ENCODE data around the gene UGT1A8.
"Not testable (repeated sequence)": the region's sequence is repeated elsewhere in the genome, so short reads cannot be mapped to it uniquely, and the experiment has no call there.

The UGT1A8 gene

DNA sequence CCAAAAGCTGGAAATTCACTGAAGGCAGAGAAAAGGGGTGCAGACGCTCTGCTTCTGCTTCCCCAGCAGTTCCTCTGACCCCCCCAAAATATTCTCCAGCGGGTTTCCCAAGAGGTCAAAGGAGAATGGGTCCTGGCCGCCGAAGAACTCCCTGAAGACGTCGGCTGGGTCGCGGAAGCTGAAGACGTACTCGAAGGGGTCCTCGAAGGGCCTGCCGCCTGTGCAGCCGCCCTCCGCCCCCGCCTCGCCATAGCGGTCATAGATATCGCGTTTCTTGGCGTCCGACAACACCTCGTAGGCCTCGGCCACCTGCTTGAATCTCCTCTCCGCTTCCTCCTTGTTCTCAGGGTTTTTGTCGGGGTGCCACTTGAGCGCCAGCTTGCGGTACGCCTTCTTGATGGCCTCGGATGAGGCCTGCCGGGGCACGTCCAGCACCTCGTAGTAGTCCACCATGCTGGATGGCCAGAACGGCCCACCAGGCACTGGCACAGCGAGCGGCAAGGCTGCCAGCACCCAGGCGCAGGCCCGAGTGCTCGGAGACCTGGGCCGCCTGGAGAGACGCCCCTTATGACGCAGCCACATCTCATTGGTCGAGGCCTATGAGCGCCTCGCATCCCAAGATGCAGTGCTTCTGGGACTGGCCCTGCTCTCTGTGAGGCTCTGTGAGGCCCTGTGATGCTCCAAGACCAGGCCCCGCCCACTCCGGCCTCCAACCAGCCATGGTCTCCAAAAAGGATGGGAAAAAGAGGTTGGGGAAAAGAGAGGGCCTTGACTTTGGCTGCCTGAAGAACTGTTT, 126.2 kb downstream of the UGT1A8 start:
- no peak overlapping the region for H3K27ac ChIP-seq (ENCODE audit: low read length)

DNA sequence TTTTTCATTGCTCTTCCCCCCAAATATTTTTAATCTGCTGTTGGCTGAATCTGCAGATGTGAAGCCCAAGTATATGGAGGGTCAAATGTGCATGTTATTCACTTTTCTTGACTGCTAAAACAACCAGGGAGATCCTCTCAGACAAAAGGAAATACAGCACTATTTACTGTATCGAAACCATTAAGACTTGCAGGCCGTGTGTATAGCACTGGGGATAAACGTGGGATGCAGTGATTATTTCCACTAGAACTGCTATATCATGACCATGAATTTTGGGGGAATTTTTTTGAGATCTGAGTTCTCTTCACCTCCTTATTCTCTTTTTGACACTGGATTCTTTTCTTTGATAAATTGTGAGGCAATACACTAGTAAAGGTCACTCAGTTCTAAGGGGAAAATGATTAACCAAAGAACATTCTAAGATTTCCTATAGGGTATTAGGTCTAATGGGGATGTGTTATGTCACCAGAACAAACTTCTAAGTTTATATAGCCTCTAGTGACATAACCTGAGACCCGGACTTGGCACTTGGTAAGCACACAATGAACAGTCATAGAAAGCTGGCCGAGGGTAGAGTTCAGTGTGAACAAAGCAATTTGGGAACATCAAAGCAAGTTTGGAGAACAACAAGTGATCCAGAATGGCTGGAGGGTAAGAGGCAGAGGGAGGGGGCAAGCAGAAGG, 127.8 kb downstream of the UGT1A8 start:
- Histone ChIP-seq H4K20me1 (ENCODE audit: insufficient read depth, low read length) (no peaks in the 10 kb centered on the region), H3K9ac (ENCODE audit: low read length) (no peak overlapping the region), H3K4me1 (ENCODE audit: low read length) (no peaks in the 10 kb centered on the region), H3K4me2 (ENCODE audit: low read length) (no peak overlapping the region), H3K27me3 (ENCODE audit: low read depth, low read length) (no peaks in the 10 kb centered on the region), H3K79me2 (ENCODE audit: low read length) (no peaks in the 10 kb centered on the region), H3K27ac (ENCODE audit: low read length) (no peak overlapping the region), H3K9me3 (ENCODE audit: insufficient read depth, low read length) (no peaks in the 10 kb centered on the region), H2AFZ (ENCODE audit: low read depth, low read length) (no peak overlapping the region), H3K4me3 (ENCODE audit: low read length) (no peak overlapping the region), H3K36me3 (replicated peaks; ENCODE audit: low read depth, low read length) (no peaks in the 10 kb centered on the region)
- no peak for TF ChIP-seq EZH2phosphoT487 (IDR thresholded peaks at IDR 0.05; ENCODE audit: low read depth)
- TF ChIP-seq, protein P1, sequence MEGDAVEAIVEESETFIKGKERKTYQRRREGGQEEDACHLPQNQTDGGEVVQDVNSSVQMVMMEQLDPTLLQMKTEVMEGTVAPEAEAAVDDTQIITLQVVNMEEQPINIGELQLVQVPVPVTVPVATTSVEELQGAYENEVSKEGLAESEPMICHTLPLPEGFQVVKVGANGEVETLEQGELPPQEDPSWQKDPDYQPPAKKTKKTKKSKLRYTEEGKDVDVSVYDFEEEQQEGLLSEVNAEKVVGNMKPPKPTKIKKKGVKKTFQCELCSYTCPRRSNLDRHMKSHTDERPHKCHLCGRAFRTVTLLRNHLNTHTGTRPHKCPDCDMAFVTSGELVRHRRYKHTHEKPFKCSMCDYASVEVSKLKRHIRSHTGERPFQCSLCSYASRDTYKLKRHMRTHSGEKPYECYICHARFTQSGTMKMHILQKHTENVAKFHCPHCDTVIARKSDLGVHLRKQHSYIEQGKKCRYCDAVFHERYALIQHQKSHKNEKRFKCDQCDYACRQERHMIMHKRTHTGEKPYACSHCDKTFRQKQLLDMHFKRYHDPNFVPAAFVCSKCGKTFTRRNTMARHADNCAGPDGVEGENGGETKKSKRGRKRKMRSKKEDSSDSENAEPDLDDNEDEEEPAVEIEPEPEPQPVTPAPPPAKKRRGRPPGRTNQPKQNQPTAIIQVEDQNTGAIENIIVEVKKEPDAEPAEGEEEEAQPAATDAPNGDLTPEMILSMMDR (IDR thresholded peaks at IDR 0.05; ENCODE audit: low read depth, low read length) = no peak

More for the DNA sequence above, 126.2 kb downstream of the UGT1A8 start:
- no peaks in the 10 kb centered on the region for H3K9me3 ChIP-seq (ENCODE audit: insufficient read depth, low read length)
- no peak overlapping the region for H3K4me3 ChIP-seq (ENCODE audit: low read length)
- no peaks in the 10 kb centered on the region for H4K20me1 ChIP-seq (ENCODE audit: insufficient read depth, low read length)
- no peak overlapping the region for H3K4me2 ChIP-seq (ENCODE audit: low read length)
- no peaks in the 10 kb centered on the region for H3K36me3 ChIP-seq (replicated peaks; ENCODE audit: low read depth, low read length)
- H3K4me1 ChIP-seq (ENCODE audit: low read length) = no peaks in the 10 kb centered on the region
- H3K9ac ChIP-seq (ENCODE audit: low read length) = no peak overlapping the region
- no peak for TF ChIP-seq EZH2phosphoT487 (IDR thresholded peaks at IDR 0.05; ENCODE audit: low read depth)
- TF ChIP-seq, protein P1 (IDR thresholded peaks at IDR 0.05; ENCODE audit: low read depth, low read length) = no peak
- no peaks in the 10 kb centered on the region for H3K79me2 ChIP-seq (ENCODE audit: low read length)
- H2AFZ ChIP-seq (ENCODE audit: low read depth, low read length) = no peak overlapping the region
- H3K27me3 ChIP-seq (ENCODE audit: low read depth, low read length) = no peaks in the 10 kb centered on the region

DNA sequence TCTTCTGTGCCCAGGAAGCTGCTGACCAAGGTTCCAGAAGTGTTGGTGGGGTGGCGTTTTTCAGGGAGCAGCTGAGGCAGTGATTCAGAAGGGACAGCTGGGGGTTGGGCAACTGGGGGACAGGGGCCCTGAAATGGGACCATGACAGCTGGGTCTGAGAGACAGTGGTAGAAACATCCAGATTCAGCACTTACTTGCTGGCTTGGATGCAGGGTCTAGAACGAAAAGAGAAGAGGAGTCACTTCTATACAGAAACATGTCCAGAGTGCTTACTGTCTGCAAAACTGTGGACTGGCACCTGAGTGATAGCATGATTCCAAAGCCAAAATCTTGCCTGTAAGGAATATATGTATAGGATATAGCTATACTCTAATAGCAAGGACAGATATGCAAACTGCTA, 128.4 kb downstream of the UGT1A8 start:
- not testable (repeated sequence) for H3K4me3 ChIP-seq (ENCODE audit: low read length); H2AFZ ChIP-seq (ENCODE audit: low read depth, low read length); H3K4me2 ChIP-seq (ENCODE audit: low read length); H3K79me2 ChIP-seq (ENCODE audit: low read length); H3K36me3 ChIP-seq (replicated peaks; ENCODE audit: low read depth, low read length); H3K27me3 ChIP-seq (ENCODE audit: low read depth, low read length); H3K9ac ChIP-seq (ENCODE audit: low read length); H4K20me1 ChIP-seq (ENCODE audit: insufficient read depth, low read length); H3K27ac ChIP-seq (ENCODE audit: low read length); H3K9me3 ChIP-seq (ENCODE audit: insufficient read depth, low read length); H3K4me1 ChIP-seq (ENCODE audit: low read length)

DNA sequence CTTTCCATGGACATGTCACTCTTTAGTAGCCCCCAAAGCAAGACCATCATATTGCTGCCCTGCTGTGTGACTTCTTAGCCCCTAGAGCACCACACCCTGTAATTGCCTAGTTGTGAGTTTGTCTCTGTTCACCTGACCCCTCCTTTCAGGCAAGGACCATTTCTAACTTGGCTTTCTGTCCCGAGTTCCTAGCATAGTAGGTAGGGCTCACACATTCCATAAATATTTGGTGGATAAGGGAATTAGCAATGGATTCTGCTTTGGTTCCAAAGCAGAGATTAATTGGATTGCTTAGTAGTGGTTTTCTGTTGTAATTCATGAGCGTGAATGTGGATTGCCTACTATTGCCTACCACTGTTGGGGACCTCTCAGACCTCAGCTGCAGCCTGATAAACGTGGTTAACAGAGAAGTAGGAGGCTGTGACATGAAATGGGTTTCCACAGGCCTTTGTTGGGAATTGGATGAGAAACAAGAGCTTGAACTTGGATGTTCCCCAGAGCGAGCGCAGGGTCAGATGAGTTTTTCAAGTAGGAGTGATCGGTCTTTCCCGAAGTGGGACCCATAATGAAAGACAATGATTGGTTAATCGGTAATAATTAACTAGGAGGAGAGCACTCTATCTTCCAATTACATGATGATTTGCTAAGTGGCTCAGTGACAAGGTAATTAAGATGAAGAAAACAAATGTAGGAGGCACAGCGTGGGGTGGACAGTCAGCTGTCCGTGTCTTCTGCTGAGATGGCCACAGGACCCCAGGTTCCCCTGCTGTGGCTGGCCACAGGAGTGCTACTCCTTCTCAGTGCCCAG, 129.2 kb downstream of the UGT1A8 start:
- H3K27ac ChIP-seq (ENCODE audit: low read length) = no peak overlapping the region
- no peaks in the 10 kb centered on the region for H3K4me1 ChIP-seq (ENCODE audit: low read length)
- no peak overlapping the region for H3K9ac ChIP-seq (ENCODE audit: low read length)
- H3K4me3 ChIP-seq (ENCODE audit: low read length) = no peak overlapping the region
- H3K9me3 ChIP-seq (ENCODE audit: insufficient read depth, low read length) = no peaks in the 10 kb centered on the region
- no peaks in the 10 kb centered on the region for H3K36me3 ChIP-seq (replicated peaks; ENCODE audit: low read depth, low read length)
- H4K20me1 ChIP-seq (ENCODE audit: insufficient read depth, low read length) = no peaks in the 10 kb centered on the region
- no peaks in the 10 kb centered on the region for H3K79me2 ChIP-seq (ENCODE audit: low read length)
- no peak overlapping the region for H2AFZ ChIP-seq (ENCODE audit: low read depth, low read length)
- H3K27me3 ChIP-seq (ENCODE audit: low read depth, low read length) = no peaks in the 10 kb centered on the region
- H3K4me2 ChIP-seq (ENCODE audit: low read length) = no peak overlapping the region
- TF ChIP-seq, protein P1 (IDR thresholded peaks at IDR 0.05; ENCODE audit: low read depth, low read length) = no peak
- no peak for TF ChIP-seq EZH2phosphoT487 (IDR thresholded peaks at IDR 0.05; ENCODE audit: low read depth)

All from OCI-LY3 (cell line).